GM12878 (cell line): ENCODE measurements around the gene TRIM32.

Source experiments
- CEBPZ ChIP-seq: fragments of 150-350 bp; IDR thresholded peaks from 2 replicates; pipeline ENCODE4 v1.6.1; 2016; ENCODE audit warnings: low read depth, low read length
- CHD2 ChIP-seq: IDR thresholded peaks from 2 replicates; pipeline ENCODE4 v1.6.1; 2011; ENCODE audit warnings: low read depth, low read length, improper control_type of control experiment, borderline replicate concordance
- CTCF ChIP-seq, 3 experiments: IDR thresholded peaks in 2 of 3; conservative IDR thresholded peaks in 1 of 3; 2 replicates each; pipeline ENCODE4 v1.5.1; 2011; ENCODE audit warnings: low read depth in 3 of 3, low read length in 3 of 3, mild to moderate bottlenecking in 3 of 3, control low read depth in 2 of 3, moderate library complexity in 2 of 3, inconsistent platforms in 1 of 3, mixed read lengths in 1 of 3; ENCODE audit not compliant: control insufficient read depth in 2 of 3, insufficient read depth in 1 of 3; ENCODE audit errors: extremely low read depth in 1 of 3
- MAX ChIP-seq: IDR thresholded peaks from 2 replicates; pipeline ENCODE4 v1.6.1; 2012; ENCODE audit warnings: low read depth, low read length, improper control_type of control experiment
- POLR2A ChIP-seq: IDR thresholded peaks from 2 replicates; pipeline ENCODE4 v1.6.1; 2011; ENCODE audit warnings: low read depth, mild to moderate bottlenecking, low read length
- SREBF1 ChIP-seq: IDR thresholded peaks from 2 replicates; pipeline ENCODE4 v1.6.1; 2012; ENCODE audit warnings: mild to moderate bottlenecking, low read length

GRCh38 chr9:116726602-116727001, 39.5 kb downstream of the TRIM32 start:
- TF ChIP-seq CTCF (IDR thresholded peaks at IDR 0.05 in 2 of 3, conservative IDR thresholded peaks at IDR 0.05 in 1 of 3; ENCODE audit: control insufficient read depth in 2 of 3, extremely low read depth in 1 of 3, insufficient read depth in 1 of 3, low read depth in 3 of 3, low read length in 3 of 3) (no peak), SREBF1 (no peak), CEBPZ (no peak), MAX (no peak), POLR2A (no peak), CHD2 (no peak)
